HG03565 (cell line): ENCODE measurements around the gene ZNF493.
A peak's percentile ranks its signal among the peaks of the same experiment; 100 is the strongest.

Source experiments
- ATAC-seq: cut with Tn5 transposase; IDR thresholded peaks from one replicate; pipeline ENCODE4 v1.9.1; 2021; ENCODE audit warnings: mild to moderate bottlenecking, moderate library complexity; ENCODE audit not compliant: unreplicated experiment

ZNF493 gene

DNA sequence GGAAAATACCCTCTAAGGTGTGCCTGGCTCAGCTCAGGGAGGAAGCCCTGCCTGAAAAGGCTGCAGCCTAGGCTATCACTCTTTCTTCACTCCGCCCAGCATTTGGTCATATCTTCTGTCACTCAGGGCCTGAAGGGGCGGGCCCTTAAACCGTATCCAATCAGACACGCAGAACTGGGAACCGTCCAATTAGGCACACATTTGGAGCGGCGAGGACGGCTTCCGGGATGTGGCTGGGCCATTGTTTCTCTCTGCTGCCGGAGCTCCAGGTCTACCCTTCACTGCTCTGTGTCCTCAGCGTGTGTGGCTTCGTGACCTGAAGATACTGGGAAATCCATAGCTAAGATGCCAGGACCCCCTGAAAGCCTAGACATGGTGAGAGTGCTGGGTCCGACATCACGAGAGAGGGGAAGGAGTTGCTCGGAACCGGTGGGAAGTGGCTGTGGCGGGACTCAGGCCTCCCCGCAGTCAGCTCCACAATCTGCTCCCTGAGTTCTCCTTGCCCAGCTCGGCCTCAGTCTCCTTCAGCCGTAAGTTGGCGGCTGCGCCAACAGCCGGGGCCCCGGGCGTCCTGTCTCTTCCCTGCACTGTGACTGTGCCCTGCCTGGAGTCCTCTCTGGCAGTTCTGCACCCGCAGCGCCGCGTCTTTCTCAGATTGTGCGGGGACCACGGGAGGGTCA, at the start of gene ZNF493:
ZNF493 (plus strand) TSS at position 241 of the 680 bp plus-strand sequence; CDS start at position 346, 105 bp downstream.
- peak; percentile 99 for ATAC-seq

GRCh38 chr19:21352830-21353229, 44.1 kb upstream of the ZNF493 start:
- no peak for ATAC-seq

DNA sequence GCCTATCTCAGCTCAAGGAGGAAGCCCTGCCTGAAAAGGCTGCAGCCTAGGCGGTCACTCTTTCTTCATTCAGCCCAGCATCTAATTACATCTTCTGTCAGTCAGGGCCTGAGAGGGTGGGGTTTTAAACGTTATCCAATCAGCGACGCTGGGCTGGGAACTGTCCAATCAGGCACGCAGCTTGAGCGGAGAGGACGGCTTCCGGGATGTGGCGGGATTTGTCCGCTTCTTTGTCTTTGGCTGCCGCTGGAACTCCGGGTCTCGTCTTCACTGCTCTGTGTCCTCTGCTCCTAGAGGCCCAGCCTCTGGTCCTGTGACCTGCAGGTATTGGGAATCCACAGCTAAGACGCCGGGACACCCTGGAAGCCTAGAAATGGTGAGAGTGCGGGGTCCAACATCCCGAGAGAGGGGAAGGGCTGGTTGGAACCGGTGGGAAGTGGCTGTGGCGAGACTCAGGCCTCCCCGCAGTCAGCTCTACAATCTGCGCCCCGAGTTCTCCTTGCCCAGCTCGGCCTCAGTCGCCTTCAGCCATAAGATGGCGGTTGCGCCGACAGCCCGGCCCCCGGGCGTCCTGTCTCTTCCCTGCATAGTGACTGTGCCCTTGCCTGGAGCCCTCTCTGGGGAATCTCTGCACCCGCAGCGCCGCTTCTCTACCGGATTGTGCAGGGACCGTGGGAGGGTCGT, 38.0 kb upstream of the ZNF493 start, which contains the start of gene ZNF738:
ZNF738 (plus strand) TSS at position 233 of the 684 bp plus-strand sequence; CDS start at position 374, 141 bp downstream.
- ATAC-seq: peak; percentile 95

DNA sequence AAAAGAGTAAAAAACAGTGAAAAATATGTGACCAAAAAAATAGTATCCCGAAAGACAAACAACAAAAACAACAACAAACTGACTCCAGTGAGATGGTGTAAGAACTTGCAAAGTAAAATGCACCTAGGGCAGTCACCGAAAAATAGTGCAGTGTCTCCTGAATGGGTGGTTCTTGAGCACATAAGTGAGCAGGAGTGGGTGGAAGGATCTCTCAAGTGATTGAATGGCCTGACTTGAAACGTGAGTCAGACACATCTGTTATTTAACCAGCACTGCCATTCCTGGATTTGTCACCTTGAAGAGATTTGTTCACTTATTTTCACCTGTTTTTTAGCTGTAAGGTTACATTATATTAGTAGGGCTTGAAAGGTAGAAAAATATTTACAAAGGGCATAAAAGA, 34.6 kb upstream of the ZNF493 start:
- ATAC-seq: no peak

DNA sequence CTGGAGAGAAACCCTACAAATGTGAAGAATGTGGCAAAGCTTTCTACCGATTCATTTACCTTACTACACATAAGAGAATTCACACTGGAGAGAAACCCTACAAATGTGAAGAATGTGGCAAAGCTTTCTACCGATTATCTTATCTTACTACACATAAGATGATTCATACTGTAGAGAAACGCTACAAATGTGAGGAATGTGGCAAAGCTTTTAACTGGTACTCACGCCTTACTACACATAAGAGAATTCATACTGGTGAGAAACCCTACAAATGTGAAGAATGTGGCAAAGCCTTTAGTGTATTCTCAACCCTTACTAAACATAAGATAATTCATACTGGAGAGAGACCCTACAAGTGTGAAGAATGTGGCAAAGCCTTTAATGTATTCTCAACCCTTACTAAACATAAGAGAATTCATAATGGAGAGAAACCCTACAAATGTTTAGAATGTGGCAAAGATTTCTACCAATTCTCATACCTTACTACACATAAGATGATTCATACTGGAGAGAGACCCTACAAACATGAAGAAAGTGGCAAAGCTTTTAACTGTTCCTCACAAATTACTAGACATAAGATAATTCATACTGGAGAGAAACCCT, 12.9 kb upstream of the ZNF493 start:
- ATAC-seq: no peak

GRCh38 chr19:21396121-21396520, 812 bp upstream of the ZNF493 start:
- no peak for ATAC-seq

DNA sequence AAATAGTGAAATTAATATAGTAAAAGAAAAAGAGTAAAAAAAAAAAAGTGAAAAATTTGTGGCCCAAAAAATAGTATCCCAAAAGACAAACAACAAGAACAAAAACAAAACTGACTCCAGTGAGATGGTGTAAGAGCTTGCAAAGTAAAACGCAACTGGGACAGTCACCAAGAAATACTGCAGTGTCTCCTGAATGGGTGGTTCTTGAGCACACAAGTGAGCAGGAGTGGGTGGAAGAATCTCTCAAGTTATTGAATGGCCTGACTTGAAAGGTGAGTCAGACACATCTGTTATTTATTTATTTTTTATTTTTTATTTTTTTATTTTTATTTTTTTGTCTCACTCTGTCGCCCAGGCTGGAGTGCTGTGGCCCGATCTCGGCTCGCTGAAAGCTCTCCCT, 1.9 kb downstream of the ZNF493 start:
- ATAC-seq: no peak

GRCh38 chr19:21402303-21402985, 5.5 kb downstream of the ZNF493 start:
- no peak for ATAC-seq

DNA sequence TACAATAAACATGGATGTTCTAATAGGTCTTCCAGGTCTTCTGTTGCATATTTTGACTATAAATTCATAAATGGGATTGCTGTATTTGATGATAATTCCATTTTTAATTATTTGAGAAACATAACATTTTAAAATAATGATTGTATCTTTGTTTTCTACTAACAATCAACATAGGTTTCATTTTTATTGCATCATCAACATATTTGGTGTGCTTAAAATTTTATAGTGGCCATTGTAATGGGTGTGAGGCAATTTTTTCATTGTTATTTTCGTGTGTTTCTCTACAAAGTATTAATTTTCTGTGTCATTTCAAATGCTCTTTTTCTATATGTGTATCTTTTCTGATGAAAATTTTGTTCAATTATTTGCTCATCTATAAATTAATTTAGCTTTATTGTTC, 13.2 kb downstream of the ZNF493 start:
- ATAC-seq: no peak

DNA sequence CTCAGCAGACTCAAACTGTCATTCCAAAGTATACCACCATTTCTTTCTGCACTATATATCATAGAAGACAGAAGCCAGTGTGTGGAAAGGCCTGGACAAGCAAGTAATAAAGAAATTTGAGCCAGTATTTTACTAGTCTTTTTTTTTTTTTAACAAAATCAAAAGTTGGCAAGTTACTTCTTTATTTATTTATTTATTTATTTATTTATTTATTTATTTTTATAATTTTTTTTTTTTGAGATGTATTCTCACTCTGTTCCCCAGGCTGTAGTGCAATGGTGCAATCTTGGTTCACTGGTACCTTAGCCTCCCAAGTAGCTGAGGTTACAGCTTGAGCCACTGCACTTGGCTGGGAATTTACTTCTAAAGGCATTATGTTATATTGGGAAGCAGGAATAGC, 25.3 kb downstream of the ZNF493 start:
- no peak for ATAC-seq

DNA sequence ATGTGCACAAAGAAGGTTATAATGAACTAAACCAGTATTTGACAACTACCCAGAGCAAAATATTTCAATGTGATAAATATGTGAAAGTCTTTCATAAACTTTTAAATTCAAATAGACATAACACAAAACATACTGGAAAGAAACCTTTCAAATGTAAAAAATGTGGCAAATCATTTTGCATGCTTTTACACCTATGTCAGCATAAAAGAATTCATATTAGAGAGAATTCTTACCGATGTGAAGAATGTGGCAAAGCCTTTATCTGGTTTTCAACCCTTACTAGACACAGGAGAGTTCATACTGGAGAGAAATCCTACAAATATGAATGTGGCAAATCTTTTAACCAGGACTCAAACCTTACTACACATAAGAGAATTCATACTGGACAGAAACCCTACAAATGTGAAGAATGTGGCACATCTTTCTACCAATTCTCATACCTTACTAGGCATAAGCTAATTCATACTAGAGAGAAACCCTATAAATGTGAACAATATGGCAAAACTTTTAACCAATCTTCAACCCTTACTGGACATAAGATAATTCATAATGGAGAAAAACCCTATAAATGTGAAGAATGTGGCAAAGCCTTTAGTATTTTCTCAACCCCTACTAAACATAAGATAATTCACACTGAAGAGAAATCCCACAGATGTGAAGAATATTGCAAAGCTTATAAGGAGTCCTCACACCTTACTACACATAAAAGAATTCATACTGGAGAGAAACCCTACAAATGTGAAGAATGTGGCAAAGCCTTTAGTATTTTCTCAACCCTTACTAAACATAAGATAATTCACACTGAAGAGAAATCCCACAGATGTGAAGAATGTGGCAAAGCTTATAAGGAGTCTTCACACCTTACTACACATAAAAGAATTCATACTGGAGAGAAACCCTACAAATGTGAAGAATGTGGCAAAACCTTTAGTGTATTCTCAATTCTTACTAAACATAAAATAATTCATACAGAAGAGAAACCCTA, 26.4 kb downstream of the ZNF493 start:
- no peak for ATAC-seq

DNA sequence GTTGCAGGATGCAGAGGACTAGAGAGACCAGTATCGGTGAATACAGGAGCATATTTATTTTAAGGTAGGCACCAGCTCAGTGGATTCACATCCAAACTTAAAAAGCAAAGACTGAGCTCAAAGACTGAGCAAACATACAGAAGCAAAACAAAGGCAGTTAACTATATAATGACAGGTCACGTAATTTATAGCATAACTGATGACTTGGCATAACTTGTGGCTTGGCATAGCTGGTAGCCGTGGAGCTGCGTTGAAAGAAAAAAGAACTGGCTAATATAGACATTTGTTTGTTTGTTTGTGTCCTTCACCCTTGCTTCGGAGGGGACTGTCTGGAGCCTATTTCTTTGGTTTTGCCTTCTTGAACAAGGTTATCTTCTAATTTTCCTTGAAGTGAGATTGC, 33.7 kb downstream of the ZNF493 start:
- no peak for ATAC-seq

GRCh38 chr19:21432590-21432989, 35.7 kb downstream of the ZNF493 start:
- ATAC-seq: no peak

GRCh38 chr19:21434516-21434915, 37.6 kb downstream of the ZNF493 start:
- ATAC-seq: no peak

DNA sequence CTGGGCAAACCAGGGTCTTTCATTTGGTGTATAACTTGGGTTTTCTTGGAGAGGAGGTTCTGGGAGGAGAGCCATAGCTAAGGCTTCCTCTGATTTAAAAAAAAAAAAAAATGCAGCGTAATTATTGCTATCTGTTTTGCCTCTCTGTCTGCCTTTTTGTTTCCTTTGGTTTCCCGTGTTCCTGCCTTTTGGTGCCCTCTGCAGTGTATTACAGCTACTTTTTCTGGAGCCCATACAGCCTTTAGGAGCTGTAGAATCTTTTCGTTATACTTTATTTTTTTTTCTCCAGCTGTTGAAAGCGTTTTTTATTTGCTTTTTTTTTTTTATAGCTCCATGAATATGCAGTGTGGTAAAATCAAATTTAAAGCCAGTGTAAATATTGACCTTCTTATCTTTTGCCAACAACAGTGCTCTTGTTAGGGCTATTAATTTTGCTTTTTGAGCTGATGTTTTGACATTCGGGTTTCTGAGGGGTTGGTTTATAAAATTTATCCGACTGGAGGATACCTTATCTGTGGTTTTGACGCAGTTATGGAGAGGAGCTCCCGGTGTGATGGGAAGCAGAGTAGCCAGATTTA, 38.1 kb downstream of the ZNF493 start:
- ATAC-seq: no peak

- ATAC-seq: no peak
Measured at GRCh38 chr19:21439201-21439751, 42.3 kb downstream of the ZNF493 start.

GRCh38 chr19:21440321-21440720, 43.4 kb downstream of the ZNF493 start:
- no peak for ATAC-seq

- no peak for ATAC-seq
Measured at GRCh38 chr19:21451187-21451586, 54.3 kb downstream of the ZNF493 start.

- no peak for ATAC-seq
Measured at GRCh38 chr19:21454901-21455300, 58.0 kb downstream of the ZNF493 start.

GRCh38 chr19:21460686-21461085, 63.8 kb downstream of the ZNF493 start:
- no peak for ATAC-seq
